Hematopoietic multipotent progenitor cell (in vitro differentiated cells): ENCODE results near the gene CMTM8. TPM values are rescaled to one million over a fixed set of nuclear protein-coding genes. Genes with fewer than 3 reads are reported as not detected.
"Not testable (repeated sequence)": the region's sequence is repeated elsewhere in the genome, so short reads cannot be mapped to it uniquely, and the experiment has no call there.

ENCODE experiments used
- DNase-seq, 3 donors: peaks; one replicate each; pipeline ENCODE4 v3.0.0-alpha.2; 2011 to 2015; ENCODE audit warnings: low read depth in 2 of 3, low spot score in 2 of 3
- total RNA-seq: library from RNA; depleted of rRNA; stranded (reverse); fragments of >200 nt; gene quantifications from one replicate; pipeline ENCODE4 v1.2.3, GENCODE V29; 2012

Gene CMTM8
- total RNA-seq, 1 donor: 2.2 TPM

DNA sequence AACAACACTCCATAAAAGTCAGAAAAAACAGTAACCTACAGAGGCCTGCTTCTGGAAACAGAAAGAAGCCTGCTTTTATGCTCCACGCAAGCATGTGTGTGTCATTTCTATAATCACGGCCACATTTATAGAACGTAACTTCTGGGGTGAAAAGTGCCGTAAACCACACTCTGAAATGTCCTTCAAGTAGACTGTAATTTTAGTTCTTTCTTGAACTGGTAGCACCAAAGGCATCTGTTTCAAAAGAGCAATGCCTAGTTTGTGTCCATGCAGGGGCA lies 133.7 kb downstream of the CMTM8 start:
- no peak for DNase-seq

DNA sequence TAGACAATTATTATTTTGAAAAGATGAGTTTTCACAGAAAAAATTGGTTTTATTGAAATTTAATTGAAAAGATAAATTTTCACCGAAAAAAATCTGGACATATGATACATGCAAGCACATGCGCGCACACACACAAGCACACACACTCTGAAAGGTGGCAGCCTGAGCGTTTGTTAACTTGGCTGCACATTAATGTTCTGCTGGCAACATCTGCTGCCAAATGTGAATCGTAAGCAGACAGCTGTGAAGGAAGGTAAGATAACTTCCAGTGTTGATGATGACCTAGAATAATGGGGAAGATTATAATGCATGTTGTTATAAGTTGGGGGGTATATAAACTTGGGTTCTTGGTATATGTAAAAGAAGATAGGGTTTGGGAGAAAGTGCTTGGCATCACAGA lies 134.8 kb downstream of the CMTM8 start:
- no peak for DNase-seq

- no peak for DNase-seq
Measured at GRCh38 chr3:32373844-32374243, 135.4 kb downstream of the CMTM8 start.

DNA sequence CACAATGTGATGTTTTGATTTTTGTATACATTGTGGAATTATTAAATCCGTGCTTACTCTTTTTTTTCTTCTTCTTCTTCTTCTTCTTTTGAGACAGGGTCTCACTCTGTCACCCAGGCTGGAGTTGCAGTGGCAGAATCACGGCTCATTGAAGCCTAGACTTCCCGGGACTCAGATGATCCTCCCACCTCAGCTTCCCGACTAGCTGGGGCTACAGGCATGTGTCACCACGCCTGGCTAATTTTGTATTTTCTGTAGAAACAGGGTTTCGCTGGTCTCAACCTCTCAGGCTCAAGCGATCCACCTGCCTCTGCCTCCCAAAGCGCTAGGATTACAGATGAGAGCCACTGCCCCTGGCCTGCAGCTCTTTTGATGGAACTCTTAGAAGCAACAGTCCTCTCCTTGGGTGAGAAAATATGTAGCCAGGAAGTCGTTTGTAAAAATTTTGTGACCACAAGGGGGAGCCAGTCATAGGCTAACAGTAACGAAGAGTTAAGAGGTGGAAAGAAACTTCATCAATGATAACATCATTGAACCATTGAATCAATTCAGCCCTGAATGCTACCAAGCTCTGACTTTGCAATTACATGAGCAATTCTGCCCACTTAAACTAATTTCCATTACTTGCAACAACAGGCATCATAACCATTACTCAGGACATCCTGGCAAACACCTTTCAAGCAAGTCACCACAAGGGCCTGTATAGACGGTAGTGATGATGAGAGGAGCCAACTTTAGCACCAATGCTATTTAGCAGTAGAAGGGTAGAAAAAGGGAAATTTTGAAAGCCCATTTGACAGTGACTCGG lies 136.5 kb downstream of the CMTM8 start:
- DNase-seq: peak; percentile 68 to 91 (median 74)

DNA sequence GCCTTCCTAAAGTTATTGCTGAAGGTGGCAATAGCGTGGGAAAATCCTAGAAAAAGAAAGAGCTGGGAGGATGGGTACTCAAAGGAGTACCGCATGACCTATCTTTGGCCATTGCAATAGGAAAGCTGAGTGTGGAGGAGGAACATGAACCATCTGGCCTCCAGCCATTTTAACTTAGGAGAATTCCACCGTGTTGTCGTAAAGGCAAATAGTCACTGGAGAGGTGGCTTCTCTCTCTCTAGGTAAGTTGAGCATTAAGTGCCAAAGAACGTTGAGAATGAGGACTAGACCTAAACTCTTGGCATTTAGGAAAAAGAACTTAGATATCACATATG lies 137.1 kb downstream of the CMTM8 start:
- DNase-seq: no peak

DNA sequence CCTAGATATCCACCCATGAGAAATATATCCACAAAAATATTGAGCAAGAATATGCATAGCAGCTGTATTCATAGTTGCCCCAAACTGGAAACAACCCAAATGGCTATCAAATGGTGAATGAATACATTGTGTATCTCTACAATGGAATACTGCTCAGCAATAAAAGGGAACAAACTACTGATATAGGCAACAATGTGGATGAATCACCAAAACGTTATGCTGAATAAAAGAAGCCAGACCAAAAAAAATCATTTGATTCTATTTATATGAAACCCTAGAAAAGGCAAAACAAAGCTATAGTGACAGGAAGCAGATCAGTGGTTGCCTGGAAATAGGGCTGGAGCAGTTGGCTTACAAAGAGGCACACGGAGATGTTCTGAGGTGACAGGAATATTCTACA lies 137.6 kb downstream of the CMTM8 start:
- no peak for DNase-seq

GRCh38 chr3:32379831-32380500 lies 141.5 kb downstream of the CMTM8 start:
- DNase-seq: no peak

- no peak for DNase-seq
Measured at GRCh38 chr3:32381922-32382321, 143.4 kb downstream of the CMTM8 start.

- DNase-seq: peak in 1 of 3 donors; percentile 61
Measured at GRCh38 chr3:32383136-32383711, 144.7 kb downstream of the CMTM8 start.

DNA sequence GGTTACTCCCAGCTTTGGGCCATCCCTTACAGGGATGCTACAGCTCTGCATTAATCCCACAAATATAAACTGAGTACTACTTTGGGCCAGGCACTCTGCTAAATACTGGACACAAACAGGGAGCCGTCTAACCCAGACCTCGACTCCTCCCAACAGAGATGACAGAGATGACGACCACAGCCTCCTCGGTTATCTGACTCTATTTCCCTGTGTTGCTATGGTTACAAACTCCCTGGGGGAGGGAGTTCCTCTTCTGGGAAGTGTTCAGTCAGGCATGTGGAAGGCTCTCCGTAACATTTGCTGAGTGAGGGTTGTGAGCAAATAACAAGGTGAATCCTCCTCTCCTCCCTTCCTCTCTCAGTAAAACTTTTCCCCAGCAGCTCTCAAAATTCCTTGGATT lies 146.5 kb downstream of the CMTM8 start:
- peak in 1 of 3 donors; percentile 61 for DNase-seq

DNA sequence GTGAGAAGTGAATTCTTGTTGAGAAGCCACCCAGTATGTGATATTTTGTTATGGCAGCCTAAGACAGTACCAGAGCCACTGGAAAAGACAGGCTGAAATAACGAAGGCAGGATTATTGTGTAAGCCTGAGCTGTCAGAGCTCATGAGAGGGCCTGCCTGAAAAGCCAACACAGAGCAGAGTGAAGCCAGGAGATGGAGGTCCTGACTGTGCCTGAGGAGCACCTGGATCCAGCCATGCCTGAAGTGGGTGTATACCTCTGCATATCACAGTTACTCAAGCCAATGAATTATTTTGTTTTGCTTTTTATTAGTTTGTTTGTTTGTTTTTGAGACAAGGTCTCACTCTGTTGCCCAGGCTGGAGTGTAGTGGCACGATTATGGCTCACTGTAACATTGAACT lies 149.0 kb downstream of the CMTM8 start:
- DNase-seq: no peak

DNA sequence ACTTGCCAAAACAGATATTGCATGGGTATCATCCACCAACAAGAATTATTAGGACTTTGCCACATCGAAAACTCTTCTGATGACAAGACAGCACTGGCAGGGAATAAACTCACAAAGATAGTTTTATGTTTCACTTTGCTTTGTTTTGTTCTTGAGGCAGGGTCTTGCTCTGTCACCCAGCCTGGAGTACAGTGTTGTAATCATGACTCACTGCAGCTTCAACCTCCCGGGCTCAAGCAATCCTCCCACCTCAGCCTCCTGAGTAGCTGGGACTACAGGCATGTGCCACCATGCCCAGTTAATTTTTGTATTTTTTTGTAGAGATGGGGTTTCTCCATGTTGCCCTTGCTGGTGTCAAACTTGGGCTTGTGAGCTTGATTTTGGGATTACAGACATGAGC lies 151.1 kb downstream of the CMTM8 start:
- DNase-seq: not testable (repeated sequence)

GRCh38 chr3:32391643-32392535 lies 153.4 kb downstream of the CMTM8 start, which contains the start of gene CMTM7:
TSS of gene CMTM7 (plus strand) at chr3:32391853. CDS start at chr3:32391907, 54 bp downstream.
- DNase-seq: peak in 2 of 3 donors; percentile 53 to 57

DNA sequence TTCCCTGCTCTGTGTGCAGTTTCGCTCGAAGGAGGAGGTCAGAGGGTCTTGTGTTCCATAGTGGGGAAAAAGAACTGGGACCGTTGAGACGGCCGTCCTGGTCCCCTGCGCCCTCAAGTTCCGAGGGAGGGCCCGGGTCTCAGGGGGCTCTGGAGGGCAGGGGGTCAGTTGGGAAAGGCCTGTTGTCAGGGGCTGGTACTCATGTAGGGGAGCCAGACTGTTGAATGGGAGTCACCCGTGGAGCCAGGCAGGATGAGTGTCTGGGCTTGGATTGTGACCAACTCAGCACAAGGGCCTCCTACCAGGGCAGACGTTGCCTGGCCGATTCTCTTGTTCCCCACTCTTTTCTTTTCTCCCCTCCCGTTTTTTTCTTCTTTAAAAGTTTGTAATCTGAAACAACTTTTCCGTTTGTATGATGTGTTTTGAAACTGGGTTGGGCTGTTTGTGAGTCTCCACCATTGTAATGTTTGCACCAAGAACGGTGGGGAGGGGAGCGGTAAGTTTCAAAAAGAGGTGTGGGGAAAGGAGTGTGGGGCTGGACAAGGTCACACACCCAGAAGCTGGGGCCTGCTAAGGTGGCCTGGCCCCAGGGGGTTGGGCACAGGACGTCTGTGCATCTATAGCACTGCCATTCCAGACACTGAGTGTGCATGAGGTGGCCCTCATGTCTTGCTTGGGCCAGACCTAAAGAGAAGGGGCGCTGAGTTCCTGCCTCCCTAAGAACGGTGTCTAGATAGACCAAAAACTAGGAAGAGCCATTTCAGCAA lies 154.2 kb downstream of the CMTM8 start:
- peak in 2 of 3 donors; percentile 39 to 41 for DNase-seq

DNA sequence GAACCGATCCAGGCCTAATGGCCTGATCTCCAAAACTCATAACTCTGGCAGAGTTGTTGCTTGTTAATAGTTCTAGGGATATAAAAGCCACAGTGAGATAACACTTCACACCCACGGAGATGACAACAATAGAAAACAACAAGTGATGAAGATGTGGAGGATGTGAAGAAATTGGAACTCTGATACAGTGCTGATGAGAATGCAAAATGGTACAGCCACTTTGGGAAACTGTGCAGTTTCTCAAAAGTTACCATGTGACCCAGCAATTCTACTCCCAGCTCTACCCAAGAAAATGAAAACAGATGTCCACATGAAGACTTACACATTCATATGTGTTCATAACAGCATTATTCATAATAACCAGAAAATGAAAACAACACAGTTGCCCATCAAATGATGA lies 157.0 kb downstream of the CMTM8 start:
- no peak for DNase-seq

GRCh38 chr3:32397941-32398340 lies 159.5 kb downstream of the CMTM8 start:
- DNase-seq: no peak

- no peak for DNase-seq
Measured at GRCh38 chr3:32398531-32398930, 160.1 kb downstream of the CMTM8 start.

GRCh38 chr3:32399030-32399620 lies 160.6 kb downstream of the CMTM8 start:
- DNase-seq: peak; percentile 59 to 92 (median 76)

DNA sequence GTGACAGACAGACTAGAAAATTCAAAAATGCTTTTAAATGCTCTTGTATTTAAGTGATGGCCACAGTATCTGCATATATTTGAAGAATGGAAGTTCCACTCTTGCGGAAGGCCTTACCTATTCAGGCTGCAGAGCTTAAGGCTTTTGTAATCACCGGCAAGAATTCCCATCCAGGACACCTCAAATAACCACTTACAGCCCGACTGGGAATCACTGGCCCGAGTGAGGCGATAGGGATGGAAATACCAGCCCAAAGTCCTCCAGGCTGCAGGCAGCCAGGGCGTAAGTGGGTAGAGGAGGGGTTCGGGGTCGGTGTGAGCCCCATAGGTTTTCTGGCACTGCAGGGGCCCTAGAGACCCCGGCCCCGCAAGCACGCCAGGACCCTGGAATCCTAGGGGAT lies 162.6 kb downstream of the CMTM8 start:
- DNase-seq: no peak

- peak in 2 of 3 donors; percentile 90 to 94 for DNase-seq
Measured at GRCh38 chr3:32401556-32402081, 163.1 kb downstream of the CMTM8 start.
